GM19099 (cell line): ENCODE measurements around the gene SH3BP2.

Experiments
- POLR2A ChIP-seq: IDR thresholded peaks from 3 replicates; pipeline ENCODE4 v1.6.1; 2011; ENCODE audit warnings: low read depth; ENCODE audit not compliant: insufficient read length; ENCODE audit errors: extremely low read depth

SH3BP2 gene, protein sequence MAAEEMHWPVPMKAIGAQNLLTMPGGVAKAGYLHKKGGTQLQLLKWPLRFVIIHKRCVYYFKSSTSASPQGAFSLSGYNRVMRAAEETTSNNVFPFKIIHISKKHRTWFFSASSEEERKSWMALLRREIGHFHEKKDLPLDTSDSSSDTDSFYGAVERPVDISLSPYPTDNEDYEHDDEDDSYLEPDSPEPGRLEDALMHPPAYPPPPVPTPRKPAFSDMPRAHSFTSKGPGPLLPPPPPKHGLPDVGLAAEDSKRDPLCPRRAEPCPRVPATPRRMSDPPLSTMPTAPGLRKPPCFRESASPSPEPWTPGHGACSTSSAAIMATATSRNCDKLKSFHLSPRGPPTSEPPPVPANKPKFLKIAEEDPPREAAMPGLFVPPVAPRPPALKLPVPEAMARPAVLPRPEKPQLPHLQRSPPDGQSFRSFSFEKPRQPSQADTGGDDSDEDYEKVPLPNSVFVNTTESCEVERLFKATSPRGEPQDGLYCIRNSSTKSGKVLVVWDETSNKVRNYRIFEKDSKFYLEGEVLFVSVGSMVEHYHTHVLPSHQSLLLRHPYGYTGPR

DNA sequence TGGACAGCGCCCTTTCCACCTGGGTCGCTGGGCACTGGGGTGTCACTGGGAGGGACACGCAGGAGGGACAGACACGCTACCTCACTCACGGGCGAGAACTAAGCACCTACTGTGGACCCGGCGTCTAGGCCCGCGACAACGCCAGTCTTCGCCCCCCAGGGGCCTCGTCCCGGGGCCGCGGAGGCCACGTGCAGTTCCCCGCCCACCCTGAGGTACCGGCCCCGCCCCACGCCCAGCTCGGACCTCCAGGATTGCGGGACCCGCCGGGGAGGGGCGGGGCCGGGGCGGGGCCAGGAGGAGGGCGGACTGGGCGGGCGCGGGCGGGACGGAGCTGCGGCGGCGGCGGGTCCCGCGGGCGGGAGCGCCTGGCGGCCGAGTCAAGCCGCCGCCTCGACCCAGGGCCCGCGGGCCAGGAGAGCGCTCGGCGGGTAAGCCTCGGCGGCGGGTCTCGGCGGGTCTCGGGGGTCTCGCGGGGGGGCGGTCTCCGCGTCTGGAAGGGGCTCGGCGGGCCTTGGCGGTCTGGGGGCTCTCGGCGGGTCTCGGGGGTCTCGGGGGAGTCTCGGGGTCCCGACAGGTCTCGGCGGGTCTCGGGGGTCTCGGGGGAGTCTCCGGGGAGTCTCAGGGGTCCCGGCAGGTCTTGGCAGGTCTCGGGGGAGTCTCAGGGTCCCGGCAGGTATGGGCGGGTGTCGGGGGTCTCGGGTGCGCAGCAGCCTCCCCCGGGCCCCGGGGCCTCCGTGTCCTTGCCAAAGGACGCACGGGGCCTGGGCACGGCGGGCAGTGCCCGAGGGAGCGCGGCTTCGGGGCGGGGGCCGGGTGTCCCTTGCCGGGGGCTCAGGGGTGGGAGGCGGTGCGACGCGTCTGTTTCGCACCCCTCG, at the start of gene SH3BP2:
Gene SH3BP2 (plus strand): TSS at position 375 of the 875 bp plus-strand sequence. CDS start 27,533 bp downstream, outside the sequence.
- peak; percentile 38 for TF ChIP-seq POLR2A

DNA sequence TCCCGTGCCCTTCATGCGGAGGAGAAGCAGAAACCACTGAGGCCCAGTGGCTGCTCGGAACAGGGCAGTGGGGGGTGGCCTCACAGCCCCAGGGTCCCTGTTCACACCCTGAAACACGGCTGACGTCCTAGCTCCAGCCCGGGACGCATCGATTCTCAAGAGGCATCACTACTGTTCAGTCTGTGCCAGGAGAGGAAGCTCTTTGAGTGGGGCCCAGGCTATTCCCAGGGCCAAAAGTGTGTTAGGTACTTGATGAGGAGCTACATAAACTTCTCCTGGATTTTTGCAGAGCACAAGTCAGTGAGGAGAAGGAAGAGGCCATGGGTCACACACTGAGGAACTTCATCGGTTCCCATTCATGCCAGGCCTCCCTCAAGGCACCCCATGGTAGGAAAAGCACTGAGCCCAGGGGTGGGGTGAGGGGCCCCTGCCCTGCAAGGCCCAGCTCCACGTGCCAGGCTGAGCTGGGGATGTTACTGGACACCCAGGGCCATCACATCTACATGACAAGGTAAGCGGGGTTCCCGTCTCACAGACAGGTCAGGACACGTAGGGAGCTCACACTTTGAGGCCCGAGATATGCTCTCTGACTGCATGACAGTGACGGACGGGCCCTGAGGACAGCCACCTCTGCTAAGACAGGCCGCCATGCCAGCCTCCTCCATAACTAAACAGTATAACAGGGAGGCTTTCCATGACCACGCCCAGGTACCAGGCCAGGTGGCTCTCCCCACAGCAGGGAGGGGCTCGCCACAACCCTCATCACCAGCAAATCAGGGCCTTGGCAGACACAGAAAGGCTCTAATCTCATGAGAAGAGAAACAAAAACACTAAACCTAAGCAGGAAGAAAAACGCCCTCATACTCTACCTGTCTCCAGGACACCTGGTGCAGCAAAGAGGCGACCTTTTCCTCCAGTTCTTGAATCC, 49.1 kb upstream of the SH3BP2 start:
- no peak for TF ChIP-seq POLR2A

DNA sequence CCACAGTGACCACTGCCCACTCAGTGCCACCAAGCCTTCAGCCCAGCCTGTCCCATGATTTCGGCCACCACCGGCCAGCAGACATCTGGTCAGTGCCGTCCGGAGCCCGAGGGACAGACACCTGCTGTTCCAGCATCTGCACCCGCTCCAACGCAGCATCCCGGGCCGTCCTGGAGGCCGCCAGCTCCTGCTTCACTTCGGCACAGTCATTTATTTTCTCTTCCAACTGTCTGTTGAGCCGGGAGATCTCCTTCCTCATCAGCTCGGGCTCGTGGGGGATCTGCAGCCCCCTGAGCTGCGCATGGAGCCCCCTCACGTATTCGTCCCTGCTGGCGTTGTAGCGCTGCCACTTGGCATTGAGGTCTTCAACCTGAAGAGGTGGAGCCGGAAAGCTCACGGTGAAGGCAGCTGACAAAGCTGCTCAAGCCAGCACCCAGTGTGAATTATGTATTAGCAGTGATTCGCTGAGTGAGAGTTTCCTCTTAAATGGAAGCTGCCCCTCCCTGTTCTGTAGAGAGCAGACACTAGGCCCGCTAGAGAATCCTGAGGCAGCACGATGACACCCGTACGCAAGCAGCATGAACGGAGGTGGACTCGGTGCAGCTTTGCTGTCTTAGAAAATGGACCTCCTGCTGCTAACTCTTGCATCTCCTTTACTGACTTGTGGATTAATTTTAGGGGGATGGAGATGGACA, 48.2 kb upstream of the SH3BP2 start:
- TF ChIP-seq POLR2A, result no peak

DNA sequence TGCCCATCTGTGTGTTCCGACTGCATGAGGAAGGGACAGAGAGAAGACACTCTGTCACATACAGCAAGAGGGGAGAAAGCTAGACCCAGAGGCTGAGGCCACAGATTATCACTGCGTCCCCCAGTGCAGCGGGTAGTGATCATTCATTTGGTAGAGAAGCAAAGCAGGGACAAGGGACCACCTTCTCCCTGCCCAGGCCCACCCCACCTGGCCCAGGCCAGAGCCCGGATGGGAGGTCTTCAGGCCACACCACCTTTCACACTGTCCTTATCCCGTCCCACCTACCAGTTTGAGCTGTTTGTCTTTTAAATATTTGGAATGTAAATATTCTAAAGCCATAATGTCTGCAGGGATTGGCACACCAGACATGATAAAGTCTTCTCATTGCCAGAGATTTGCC, 47.4 kb upstream of the SH3BP2 start:
- no peak for TF ChIP-seq POLR2A

DNA sequence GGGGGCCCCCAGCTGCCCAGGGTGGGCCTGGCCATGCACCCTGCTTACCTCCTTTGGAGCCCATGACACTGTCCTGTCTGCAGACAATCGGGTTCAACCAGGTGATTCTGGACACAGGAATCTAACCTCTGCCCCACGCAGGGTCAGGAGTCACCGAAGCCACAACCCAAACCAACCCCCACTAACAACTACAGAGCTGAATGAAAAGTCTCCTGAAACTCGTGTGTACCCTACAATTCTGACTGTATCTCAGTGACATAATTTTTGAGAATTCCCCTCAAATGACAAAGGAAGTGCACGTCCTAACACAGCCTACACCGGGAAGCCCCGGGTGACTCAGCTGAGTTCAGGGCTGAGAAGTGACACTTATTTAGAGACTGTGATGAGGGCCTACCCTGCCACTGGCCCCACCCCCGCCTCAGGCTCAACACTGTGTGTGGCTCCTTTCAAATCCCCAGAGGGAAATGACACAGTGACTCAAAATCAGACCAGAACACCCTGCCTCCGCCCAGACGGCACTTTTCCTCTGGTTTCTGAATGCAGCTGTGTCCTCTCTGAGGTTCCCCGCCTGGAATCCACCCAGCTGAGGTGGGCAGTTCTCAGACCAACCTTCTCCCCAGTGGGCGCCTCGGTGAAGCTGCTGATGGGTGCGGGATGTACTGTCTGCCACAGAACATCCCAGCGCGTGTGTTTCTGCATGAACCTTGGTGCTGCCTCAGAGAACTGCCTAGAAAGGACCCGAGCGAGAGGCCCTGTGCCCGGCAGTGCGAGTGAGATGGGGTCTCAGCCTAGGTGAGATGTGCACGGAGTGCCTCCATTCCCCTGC, 46.7 kb upstream of the SH3BP2 start:
- TF ChIP-seq POLR2A, result peak; percentile 18

DNA sequence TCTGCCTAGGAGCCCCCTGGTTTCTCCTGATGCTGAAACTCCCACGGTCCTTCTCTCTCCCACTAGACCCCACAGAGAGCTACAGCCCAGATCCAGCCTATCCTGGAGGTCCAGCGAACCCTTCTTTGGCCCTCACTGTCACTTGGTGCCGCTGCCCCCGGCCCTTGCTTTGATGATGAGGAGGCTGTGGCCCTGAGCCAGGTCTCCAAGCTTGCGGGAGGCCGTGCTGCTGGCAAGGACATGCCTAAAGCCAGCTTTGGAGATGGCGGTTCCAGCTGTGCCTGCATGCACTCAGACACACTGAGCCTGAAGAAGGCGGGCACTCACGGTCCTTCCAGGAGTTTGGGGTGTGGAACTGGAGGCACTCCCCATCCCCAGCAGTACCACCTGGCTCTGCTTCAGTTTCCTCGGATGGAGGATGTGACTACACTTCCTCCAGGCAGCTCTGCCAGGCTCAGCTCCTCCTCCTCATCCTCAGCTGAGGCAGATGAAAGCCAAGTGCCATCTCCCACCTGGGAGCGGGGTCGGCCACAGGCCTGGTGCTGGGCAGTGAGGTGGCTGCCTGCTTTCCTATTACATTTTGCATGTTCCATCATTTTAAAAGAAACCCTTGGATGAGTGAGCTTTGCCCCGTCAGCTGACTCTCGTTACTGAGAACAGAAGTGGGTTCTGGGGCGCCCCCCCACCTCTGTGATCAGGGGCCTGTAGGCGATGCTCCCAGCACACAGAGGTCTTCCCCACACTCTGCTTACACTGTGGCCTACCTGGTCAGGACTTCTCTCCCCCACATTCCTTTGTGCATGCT, 45.8 kb upstream of the SH3BP2 start:
- TF ChIP-seq POLR2A, result peak; percentile 21

DNA sequence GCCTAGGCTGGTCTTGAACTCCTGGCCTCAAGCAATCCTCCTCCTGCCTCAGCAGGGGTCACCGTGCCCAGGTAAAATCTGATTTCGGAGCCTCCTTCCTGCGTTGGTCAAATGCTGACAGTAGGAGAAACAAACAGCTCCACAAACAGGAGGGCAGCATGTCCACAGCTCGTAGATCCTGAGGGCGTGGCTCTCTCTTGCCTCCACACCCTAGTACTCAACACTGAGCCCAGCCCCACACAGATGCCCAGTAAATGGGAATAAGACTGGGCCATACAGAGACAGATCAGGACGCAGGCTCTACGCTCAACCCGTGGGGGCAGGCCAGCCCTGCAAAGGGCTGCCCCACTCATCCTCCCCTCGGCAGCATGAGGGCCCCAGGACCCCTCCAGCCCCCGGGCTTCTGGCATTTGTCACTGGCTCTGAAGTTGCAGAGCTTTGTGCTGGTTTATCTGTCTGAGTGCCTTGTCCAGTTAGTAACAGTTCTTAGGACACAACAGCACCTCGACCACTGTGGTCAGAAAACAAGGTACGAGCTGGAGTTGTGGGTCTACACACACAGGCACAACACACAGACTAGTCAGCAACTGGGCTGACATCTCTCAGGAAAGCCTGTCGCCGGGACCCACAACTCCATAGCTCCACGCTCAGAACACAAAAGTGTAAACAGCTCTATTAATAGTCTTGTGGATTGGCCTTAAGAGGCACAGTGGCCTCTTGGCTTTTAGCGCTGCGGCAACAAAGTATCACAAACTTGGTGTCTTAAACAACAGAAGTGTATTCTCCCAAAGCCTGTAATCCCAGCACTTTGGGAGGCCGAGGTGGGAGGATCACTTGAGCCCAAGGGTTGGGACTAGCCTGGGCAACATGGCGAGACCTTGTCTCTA, 41.9 kb upstream of the SH3BP2 start:
- no peak for TF ChIP-seq POLR2A

DNA sequence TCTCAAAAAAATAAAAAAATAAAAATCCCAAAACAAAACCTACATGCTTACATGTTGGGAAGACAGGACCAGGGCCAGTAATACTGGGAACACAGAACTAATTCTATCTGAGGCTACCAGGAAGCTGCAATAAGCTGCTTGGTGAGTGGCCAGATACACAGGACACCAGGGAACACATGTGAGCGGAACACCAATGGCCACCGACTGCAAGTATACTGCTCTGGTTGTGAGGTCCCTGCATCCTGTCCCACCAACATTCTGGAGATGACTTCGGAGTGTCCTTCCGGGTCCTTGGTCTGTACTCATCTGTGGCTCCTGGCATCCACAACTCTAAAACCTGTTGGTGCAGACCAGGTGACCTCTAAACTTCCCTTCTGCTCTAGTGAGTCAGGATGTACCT, 39.4 kb upstream of the SH3BP2 start:
- no peak for TF ChIP-seq POLR2A

DNA sequence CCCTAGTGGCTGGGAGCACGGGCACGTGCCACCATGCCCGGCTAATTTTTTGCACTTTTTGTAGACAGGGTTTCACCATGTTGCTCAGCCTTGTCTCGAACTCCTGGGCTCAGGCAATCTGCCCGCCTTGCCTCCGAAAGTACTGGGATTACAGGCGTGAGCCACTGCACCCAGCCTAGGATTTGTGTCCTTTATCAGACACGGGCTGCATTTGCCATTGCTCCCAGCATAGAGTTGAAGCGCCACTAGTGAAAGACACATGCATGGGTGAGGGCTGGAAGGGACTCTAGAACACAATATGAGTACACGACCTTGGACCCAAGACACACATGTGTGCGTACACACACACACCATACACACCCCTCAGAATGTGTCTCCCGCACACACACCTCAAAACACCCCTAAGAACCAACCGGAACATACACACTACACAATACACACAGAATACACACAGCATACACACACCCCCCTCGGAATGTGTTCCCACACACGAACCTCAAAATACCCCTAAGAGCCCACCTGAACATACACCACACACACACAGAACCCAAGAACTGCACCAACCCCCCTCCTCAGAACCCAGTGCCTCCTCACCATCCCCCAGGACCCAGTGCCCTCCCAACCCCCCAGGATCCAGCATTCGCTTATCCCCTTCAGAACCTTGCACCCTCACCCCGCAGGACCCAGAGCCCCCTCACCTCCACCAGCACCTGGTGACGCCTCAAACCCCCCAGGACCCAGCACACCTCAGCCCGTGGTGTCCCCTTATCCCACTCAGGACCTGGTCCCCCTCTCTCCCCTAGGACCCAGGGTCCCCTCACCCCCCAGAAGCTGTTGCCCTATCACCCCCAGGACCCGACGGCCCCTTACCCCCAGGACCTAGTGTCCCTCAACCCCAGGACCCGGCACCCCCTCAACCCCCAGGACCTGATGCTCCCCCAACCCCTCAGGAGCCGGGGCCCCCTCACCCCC, 37.8 kb upstream of the SH3BP2 start:
- no peak for TF ChIP-seq POLR2A
